GM21423 (cell line): ENCODE data around the gene FRMD8.
"Not testable (repeated sequence)": the region's sequence is repeated elsewhere in the genome, so short reads cannot be mapped to it uniquely, and the experiment has no call there.

Experiments
- ATAC-seq: cut with Tn5 transposase; IDR thresholded peaks from one replicate; pipeline ENCODE4 v1.9.1; 2021; ENCODE audit warnings: mild to moderate bottlenecking, moderate library complexity; ENCODE audit not compliant: unreplicated experiment

The FRMD8 gene

DNA sequence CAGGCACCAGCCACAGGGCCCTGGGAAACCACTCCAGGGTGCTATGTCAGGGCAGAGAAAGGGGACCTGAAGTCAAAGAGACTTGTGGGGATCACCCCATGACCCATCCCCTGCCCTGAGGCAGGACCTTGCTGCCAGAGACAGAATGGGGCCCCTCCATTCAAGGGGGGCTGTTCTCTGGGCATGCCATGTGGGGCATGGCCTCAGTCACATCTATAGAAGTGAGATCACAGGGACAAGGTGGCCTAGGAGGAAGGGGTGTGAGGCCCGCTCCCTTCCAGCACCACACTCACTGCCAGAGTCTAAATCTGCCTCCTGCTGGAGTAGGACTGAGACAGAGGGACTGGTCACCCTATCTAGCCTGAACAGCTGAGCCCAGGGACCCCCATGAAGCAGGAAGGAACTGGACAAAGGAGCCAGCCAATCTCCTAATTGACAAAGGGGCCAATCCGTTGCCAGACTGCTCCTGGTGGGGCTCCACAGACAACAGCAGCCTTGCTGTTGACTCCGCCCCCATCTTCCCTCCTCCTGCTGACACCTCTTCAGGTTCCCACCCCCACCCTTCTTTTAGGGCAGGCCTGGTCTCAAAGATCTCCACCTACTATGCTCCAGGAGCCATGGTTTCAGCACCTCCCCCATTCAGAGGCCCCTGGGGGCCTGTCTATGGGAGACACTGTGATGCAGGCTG is 62.1 kb downstream of the FRMD8 start:
- no peak for ATAC-seq

GRCh38 chr11:65451301-65451700 is 64.9 kb downstream of the FRMD8 start:
- ATAC-seq, result not testable (repeated sequence)

DNA sequence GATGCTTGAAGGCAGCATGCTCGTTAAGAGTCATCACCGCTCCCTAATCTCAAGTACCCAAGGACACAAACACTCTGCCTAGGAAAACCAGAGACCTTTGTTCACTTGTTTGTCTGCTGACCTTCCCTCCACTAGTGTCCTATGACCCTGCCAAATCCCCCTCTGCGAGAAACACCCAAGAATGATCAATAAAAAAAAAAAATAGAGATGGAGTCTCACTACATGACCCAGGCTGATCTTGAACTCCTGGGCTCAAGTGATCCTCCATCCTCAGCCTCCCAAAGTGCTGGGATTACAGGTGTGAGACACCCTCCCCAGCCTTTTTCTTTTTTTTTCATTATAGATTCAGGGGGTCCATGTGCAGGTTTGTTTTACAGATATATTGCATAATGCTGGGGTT is 65.8 kb downstream of the FRMD8 start:
- not testable (repeated sequence) for ATAC-seq

GRCh38 chr11:65452806-65453490 is 66.5 kb downstream of the FRMD8 start:
- no peak for ATAC-seq

- ATAC-seq, result no peak
Observed at GRCh38 chr11:65454311-65454695, 67.9 kb downstream of the FRMD8 start.

DNA sequence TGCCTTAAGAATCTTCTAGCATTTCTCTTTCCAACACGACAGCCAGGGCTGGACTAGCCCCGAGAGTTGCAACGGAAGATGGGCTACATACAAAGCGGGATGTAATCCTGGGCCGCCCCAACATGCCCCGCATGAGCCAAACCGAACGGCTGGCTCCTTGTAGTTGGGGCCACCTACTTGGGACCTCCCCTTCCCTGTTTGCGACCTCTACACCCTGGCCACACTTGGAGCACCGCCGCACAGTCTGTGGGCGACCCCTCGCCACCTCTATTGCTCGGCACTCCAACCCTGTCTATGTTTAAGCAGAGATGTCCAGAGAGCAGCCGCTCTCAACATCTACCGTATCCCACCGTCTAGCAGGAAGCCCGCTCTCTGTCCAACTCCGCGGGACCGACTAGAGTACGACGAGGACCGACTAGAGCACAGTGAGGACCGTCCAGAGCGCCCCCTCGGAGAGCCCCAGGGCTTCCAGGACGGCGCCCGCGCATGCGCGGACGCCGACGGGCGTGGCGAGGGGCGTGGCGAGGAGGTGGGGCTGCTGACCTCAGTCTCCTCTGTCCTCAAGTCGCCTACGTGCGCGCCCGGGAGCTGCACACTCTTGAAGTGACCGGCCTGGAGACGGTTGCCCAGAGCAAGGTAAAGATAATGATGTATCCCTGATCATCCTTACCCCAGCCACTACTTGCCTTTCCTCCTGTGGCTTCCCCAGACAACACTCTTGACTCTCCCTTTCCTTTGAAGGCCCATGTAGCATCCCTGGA is 68.4 kb downstream of the FRMD8 start:
- peak; percentile 90 for ATAC-seq

- no peak for ATAC-seq
Observed at GRCh38 chr11:65456418-65456817, 70.0 kb downstream of the FRMD8 start.

DNA sequence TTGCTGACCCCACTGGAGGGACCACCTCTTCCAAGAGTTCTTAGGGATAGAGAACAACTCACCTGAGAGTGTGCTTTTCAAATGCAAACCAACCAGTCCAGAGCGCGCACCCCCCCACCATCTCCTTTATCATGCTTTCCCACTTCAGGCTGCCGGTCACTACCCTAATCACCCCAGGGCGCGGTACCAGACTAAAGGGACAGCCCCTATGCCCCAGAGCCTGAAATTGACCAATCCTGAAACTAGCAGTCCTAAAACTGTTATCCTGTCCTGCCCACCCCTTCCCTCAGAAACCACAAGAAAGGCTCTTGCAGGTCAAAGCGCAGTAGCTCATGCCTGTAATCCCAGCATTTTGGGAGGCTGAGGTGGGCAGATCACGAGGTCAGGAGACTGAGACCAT is 73.1 kb downstream of the FRMD8 start:
- no peak for ATAC-seq
